GM19239 (cell line): ENCODE measurements around the gene MAP3K8.
A peak's percentile ranks its signal among the peaks of the same experiment; 100 is the strongest.

Experiments
- DNase-seq: peaks from one replicate; pipeline ENCODE4 v3.0.0; 2011; ENCODE audit warnings: low spot score; ENCODE audit not compliant: insufficient read length
- FAIRE-seq: peaks from 2 replicates; lab custom pipeline; 2011; peaks lifted over from hg19 to GRCh38; lab: Jason Lieb, UNC

MAP3K8 gene

DNA sequence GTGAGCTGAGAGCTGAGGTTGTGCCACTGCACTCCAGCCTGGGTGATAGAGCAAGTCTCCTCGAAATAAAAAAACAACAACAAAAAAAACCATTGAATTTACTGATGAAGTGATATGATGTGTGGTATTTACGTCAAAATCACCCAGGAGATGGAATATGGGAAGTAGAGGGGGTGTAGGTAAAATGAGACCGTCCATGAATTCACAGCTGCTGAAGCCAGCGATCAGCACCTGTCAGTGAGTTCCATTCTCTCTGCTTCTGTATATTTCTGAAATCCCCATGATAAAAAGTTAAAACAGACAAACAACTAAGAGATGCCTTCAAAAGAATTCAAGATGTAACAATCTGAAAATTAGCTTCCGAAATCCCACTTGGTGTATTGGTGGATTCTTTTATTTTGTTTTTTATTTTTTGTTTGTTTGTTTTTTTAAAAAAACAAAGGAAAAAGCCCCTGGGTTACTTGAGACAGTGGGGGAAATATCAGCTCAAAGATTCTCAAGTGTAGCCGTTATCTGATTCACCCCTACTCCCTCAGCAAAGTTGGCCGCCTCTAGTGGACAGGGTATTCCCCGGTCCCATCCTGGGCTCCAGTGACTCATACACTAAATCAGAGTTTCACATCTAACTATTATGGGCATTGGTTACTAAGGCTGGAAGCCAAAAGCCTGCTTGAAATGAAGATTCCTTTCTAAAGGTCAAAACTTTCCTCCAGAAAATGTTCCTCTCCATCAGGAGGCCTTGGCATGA is 76.4 kb downstream of the MAP3K8 start:
- DNase-seq, result no peak
- peak; percentile 80 for FAIRE-seq

DNA sequence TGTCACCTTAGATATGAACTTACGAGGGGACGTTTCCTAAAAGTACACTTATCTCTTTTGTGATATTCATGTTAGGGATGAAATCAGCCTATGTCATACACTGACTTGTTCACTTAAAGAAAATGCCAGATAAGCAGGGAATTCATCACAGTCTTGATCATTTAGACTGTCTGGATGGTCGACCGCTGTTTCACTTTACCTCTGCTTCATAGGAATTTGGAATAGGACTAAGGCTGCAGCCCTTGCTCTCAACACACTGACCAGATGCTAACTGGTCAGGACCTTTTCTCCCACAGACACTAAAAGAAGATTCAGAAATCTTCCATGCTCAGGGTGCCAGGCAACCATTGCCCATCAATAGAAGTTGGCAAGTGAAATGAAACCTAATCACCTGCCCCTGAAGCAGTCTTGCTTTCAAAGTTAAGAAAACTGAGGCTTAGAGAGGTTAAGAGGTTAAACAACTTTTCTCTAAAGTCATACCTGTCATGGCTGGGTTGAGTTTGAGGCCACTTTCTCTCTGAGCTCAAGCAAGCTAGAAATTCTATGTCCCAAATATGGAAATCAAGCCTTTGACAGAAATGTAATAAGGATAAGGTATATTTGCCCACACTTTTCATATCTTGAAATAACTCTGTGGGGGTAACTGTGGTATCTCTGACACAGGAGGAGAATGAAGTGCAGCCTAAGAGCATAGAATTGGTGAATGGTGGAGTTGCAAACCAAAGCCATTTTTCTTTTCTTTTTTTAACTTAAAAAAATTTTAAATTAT is 77.1 kb downstream of the MAP3K8 start:
- DNase-seq (no peak), FAIRE-seq (peak; percentile 82)
